K562 (cell line): Measurements from ENCODE around the gene BMP2K. TPM values are rescaled to one million over a fixed set of nuclear protein-coding genes. Genes with fewer than 3 reads are reported as not detected.

ENCODE experiments used
- BMI1 ChIP-seq: fragments of 150-350 bp; IDR thresholded peaks from 2 replicates; pipeline ENCODE4 v1.6.1; 2014; ENCODE audit warnings: low read length
- CBX8 ChIP-seq: fragments of 200-600 bp; sonication (generic); IDR thresholded peaks from 2 replicates; pipeline ENCODE4 v1.6.1; 2012; ENCODE audit warnings: borderline replicate concordance, mixed run types, low read depth, mild to moderate bottlenecking, moderate library complexity, mixed read lengths, low read length, control low read depth, inconsistent platforms; ENCODE audit not compliant: poor library complexity, severe bottlenecking; ENCODE audit errors: extremely low read depth
- ZNF212 ChIP-seq: fragments of 450-650 bp; formaldehyde crosslinking; IDR thresholded peaks from 2 replicates; pipeline ENCODE4 v1.4.0; 2020; ENCODE audit warnings: mild to moderate bottlenecking
- ZNF436 ChIP-seq: fragments of 250-450, 450-650 bp; sonication (Bioruptor Pico); formaldehyde crosslinking; IDR thresholded peaks from 2 replicates; pipeline ENCODE4 v1.7.0; 2020; ENCODE audit warnings: mild to moderate bottlenecking
- ZNF644 ChIP-seq: fragments of 200-800 bp; sonication (Bioruptor generic); IDR thresholded peaks from 2 replicates; pipeline ENCODE4 v1.6.1; 2016; ENCODE audit warnings: low read depth, missing genetic modification characterization, missing compliant biosample characterization
- ZNF696 ChIP-seq: fragments of 250-450 bp; sonication (Bioruptor Pico); conservative IDR thresholded peaks from 2 replicates; pipeline ENCODE4 v1.4.0; 2020; ENCODE audit warnings: mild to moderate bottlenecking, moderate library complexity
- polyA plus RNA-seq, 8 experiments: library from polyadenylated mRNA; depleted of rRNA in 4 of 8; stranded (reverse) in 5 of 8; unstranded in 3 of 8; fragments of >200 nt; fragmentation: Nextera tagmentation in 2 of 8; fragmentation: Illumina TruSeq in 1 of 8; extraction: Ambion mirVana in 2 of 8; extraction: Trizol in 1 of 8; gene quantifications; 2 replicates each; pipeline versions ENCODE4 v1.2.1 to v1.2.3, GENCODE V29; 2011 to 2014; ENCODE audit warnings: inconsistent platforms in 1 of 8, missing spikeins in 1 of 8
- total RNA-seq, 7 experiments: library from RNA; depleted of rRNA in 6 of 7; stranded (reverse); fragments of >200 nt in 6 of 7; fragmentation: Illumina TruSeq in 2 of 7; extraction: Trizol in 2 of 7; gene quantifications; 2 replicates each; pipeline versions ENCODE4 v1.2.1 to v1.2.3, GENCODE V29; 2011 to 2021; ENCODE audit warnings: low replicate concordance in 1 of 7
- TF ChIP-seq, protein P1 (sequence below): fragments of 450-650 bp; IDR thresholded peaks from 2 replicates; pipeline ENCODE4 v1.6.1; 2016; ENCODE audit warnings: low read depth
- TF ChIP-seq, protein P2 (sequence below): fragments of 250-450 bp; sonication (Bioruptor Pico); IDR thresholded peaks from 2 replicates; pipeline ENCODE4 v1.5.0; 2021; ENCODE audit warnings: mild to moderate bottlenecking, borderline replicate concordance
- TF ChIP-seq, protein P3 (sequence below): fragments of 450-650 bp; IDR thresholded peaks from 2 replicates; pipeline ENCODE4 v1.6.1; 2017; ENCODE audit warnings: mild to moderate bottlenecking, moderate library complexity
- TF ChIP-seq, protein P4 (sequence below): fragments of 450-650 bp; conservative IDR thresholded peaks from 2 replicates; pipeline ENCODE4 v1.6.1; 2016; ENCODE audit warnings: missing genetic modification characterization, low read depth, mild to moderate bottlenecking, control low read depth, missing compliant biosample characterization
- TF ChIP-seq, protein P5 (sequence below): sonication (generic); formaldehyde crosslinking; IDR thresholded peaks from 2 replicates; pipeline ENCODE4 v1.8.0; 2022; ENCODE audit warnings: missing genetic modification reagents, mild to moderate bottlenecking, borderline replicate concordance

The BMP2K gene
- total and polyA plus RNA-seq, 9 of the 15 experiments (the other 6 are each of a cell fraction or from before 2014, with no cell fraction given): 17.0 to 217 (median 104) TPM

DNA sequence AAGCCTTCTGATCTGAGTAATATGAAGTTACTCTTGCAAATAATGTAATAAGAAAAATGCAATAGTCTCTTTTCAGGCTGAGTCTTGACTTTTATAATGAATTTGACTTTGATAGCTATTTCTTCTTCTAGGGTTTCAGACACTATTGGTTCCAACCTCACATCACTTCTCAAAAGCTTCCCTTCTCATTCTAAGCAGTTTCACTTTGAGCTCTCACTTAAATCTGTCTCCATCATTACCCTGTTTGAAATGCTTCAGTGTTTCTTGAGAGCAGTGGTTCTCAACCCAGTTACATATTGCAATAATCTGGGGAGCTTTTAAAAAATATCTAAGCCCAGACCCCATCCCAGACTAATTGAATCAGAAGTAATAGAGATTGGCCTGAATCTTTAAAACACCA is 40.5 kb upstream of the BMP2K start (continued):
- TF ChIP-seq, protein P1, sequence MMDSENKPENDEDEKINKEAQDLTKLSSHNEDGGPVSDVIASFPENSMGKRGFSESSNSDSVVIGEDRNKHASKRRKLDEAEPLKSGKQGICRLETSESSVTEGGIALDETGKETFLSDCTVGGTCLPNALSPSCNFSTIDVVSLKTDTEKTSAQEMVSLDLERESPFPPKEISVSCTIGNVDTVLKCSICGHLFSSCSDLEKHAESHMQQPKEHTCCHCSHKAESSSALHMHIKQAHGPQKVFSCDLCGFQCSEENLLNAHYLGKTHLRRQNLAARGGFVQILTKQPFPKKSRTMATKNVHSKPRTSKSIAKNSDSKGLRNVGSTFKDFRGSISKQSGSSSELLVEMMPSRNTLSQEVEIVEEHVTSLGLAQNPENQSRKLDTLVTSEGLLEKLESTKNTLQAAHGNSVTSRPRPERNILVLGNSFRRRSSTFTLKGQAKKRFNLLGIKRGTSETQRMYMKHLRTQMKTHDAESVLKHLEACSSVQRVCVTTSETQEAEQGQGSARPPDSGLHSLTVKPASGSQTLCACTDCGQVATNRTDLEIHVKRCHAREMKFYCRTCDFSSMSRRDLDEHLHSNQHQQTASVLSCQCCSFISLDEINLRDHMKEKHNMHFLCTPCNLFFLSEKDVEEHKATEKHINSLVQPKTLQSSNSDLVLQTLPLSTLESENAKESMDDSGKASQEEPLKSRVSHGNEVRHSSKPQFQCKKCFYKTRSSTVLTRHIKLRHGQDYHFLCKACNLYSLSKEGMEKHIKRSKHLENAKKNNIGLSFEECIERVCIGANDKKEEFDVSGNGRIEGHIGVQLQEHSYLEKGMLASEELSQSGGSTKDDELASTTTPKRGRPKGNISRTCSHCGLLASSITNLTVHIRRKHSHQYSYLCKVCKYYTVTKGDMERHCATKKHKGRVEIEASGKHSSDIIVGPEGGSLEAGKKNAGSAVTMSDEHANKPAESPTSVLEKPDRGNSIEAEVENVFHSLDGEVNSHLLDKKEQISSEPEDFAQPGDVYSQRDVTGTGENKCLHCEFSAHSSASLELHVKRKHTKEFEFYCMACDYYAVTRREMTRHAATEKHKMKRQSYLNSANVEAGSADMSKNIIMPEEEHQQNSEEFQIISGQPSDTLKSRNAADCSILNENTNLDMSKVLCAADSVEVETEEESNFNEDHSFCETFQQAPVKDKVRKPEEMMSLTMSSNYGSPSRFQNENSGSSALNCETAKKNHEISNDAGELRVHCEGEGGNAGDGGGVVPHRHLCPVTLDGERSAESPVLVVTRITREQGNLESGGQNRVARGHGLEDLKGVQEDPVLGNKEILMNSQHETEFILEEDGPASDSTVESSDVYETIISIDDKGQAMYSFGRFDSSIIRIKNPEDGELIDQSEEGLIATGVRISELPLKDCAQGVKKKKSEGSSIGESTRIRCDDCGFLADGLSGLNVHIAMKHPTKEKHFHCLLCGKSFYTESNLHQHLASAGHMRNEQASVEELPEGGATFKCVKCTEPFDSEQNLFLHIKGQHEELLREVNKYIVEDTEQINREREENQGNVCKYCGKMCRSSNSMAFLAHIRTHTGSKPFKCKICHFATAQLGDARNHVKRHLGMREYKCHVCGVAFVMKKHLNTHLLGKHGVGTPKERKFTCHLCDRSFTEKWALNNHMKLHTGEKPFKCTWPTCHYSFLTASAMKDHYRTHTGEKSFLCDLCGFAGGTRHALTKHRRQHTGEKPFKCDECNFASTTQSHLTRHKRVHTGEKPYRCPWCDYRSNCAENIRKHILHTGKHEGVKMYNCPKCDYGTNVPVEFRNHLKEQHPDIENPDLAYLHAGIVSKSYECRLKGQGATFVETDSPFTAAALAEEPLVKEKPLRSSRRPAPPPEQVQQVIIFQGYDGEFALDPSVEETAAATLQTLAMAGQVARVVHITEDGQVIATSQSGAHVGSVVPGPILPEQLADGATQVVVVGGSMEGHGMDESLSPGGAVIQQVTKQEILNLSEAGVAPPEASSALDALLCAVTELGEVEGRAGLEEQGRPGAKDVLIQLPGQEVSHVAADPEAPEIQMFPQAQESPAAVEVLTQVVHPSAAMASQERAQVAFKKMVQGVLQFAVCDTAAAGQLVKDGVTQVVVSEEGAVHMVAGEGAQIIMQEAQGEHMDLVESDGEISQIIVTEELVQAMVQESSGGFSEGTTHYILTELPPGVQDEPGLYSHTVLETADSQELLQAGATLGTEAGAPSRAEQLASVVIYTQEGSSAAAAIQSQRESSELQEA: no peak
- TF ChIP-seq ZNF436 (CRISPR knock-in tag) (no peak), CBX8 (no peak), BMI1 (no peak), ZNF212 (CRISPR knock-in tag) (no peak), ZNF696 (no peak), ZNF644 (tag) (no peak)
- TF ChIP-seq, protein P2, sequence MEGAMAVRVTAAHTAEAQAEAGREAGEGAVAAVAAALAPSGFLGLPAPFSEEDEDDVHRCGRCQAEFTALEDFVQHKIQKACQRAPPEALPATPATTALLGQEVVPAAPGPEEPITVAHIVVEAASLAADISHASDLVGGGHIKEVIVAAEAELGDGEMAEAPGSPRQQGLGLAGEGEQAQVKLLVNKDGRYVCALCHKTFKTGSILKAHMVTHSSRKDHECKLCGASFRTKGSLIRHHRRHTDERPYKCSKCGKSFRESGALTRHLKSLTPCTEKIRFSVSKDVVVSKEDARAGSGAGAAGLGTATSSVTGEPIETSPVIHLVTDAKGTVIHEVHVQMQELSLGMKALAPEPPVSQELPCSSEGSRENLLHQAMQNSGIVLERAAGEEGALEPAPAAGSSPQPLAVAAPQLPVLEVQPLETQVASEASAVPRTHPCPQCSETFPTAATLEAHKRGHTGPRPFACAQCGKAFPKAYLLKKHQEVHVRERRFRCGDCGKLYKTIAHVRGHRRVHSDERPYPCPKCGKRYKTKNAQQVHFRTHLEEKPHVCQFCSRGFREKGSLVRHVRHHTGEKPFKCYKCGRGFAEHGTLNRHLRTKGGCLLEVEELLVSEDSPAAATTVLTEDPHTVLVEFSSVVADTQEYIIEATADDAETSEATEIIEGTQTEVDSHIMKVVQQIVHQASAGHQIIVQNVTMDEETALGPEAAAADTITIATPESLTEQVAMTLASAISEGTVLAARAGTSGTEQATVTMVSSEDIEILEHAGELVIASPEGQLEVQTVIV (CRISPR knock-in tag): no peak
- TF ChIP-seq, protein P3, sequence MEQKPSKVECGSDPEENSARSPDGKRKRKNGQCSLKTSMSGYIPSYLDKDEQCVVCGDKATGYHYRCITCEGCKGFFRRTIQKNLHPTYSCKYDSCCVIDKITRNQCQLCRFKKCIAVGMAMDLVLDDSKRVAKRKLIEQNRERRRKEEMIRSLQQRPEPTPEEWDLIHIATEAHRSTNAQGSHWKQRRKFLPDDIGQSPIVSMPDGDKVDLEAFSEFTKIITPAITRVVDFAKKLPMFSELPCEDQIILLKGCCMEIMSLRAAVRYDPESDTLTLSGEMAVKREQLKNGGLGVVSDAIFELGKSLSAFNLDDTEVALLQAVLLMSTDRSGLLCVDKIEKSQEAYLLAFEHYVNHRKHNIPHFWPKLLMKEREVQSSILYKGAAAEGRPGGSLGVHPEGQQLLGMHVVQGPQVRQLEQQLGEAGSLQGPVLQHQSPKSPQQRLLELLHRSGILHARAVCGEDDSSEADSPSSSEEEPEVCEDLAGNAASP: no peak
- TF ChIP-seq, protein P4, sequence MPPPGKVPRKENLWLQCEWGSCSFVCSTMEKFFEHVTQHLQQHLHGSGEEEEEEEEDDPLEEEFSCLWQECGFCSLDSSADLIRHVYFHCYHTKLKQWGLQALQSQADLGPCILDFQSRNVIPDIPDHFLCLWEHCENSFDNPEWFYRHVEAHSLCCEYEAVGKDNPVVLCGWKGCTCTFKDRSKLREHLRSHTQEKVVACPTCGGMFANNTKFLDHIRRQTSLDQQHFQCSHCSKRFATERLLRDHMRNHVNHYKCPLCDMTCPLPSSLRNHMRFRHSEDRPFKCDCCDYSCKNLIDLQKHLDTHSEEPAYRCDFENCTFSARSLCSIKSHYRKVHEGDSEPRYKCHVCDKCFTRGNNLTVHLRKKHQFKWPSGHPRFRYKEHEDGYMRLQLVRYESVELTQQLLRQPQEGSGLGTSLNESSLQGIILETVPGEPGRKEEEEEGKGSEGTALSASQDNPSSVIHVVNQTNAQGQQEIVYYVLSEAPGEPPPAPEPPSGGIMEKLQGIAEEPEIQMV (tag): no peak
- TF ChIP-seq, protein P5, sequence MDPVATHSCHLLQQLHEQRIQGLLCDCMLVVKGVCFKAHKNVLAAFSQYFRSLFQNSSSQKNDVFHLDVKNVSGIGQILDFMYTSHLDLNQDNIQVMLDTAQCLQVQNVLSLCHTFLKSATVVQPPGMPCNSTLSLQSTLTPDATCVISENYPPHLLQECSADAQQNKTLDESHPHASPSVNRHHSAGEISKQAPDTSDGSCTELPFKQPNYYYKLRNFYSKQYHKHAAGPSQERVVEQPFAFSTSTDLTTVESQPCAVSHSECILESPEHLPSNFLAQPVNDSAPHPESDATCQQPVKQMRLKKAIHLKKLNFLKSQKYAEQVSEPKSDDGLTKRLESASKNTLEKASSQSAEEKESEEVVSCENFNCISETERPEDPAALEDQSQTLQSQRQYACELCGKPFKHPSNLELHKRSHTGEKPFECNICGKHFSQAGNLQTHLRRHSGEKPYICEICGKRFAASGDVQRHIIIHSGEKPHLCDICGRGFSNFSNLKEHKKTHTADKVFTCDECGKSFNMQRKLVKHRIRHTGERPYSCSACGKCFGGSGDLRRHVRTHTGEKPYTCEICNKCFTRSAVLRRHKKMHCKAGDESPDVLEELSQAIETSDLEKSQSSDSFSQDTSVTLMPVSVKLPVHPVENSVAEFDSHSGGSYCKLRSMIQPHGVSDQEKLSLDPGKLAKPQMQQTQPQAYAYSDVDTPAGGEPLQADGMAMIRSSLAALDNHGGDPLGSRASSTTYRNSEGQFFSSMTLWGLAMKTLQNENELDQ: no peak
